Peyer's patch (tissue), 4 donors: ENCODE measurements around the gene HK2. TPM values are rescaled to one million over a fixed set of nuclear protein-coding genes. Genes with fewer than 3 reads are reported as not detected.

Experiments used
- DNase-seq, 3 donors: peaks; one replicate each; pipeline ENCODE4 v3.0.0-alpha.2; 2017 to 2019
- H3K27ac ChIP-seq, 4 donors: fragments of 200-600 bp; sonication (generic); one replicate each; pipeline ENCODE4 v1.5.1; 2016 to 2019
- H3K27me3 ChIP-seq, 2 donors: fragments of 200-600 bp; sonication (generic); one replicate each; pipeline ENCODE4 v1.5.1; 2019
- H3K36me3 ChIP-seq, 3 donors: fragments of 200-600 bp; sonication (generic); one replicate each; pipeline ENCODE4 v1.5.1; 2016 to 2019
- H3K4me1 ChIP-seq, 4 donors: fragments of 200-600 bp; sonication (generic); one replicate each; pipeline ENCODE4 v1.5.1; 2016 to 2019
- H3K4me3 ChIP-seq, 4 donors: fragments of 200-600 bp; sonication (generic); 1 replicate in 3 of 4; 2 replicates in 1 of 4; pipeline ENCODE4 v1.5.1; 2016 to 2019; ENCODE audit warnings: mild to moderate bottlenecking in 1 of 4
- H3K9me3 ChIP-seq, 4 donors: fragments of 200-600 bp; sonication (generic); one replicate each; pipeline ENCODE4 v1.5.1; 2016 to 2019; ENCODE audit warnings: mild to moderate bottlenecking in 1 of 4
- POLR2A ChIP-seq, 2 donors: fragments of 450-650 bp; IDR thresholded peaks; one replicate each; pipeline ENCODE4 v1.5.1; 2017; ENCODE audit warnings: antibody characterized with exemption in 2 of 2, mild to moderate bottlenecking in 2 of 2, moderate library complexity in 2 of 2
- total RNA-seq, 4 donors: library from RNA; depleted of rRNA; stranded (reverse); fragments of >200 nt; gene quantifications; one replicate each; pipeline ENCODE4 v1.1.0, GENCODE V29; 2016
- TF ChIP-seq, protein P1 (sequence below), 6 experiments: fragments of 450-650 bp in 4 of 6; fragments of 200-600 bp in 2 of 6; sonication (generic) in 1 of 6; IDR thresholded peaks; one replicate each; pipeline ENCODE4 v1.5.1; 2017 to 2019; ENCODE audit warnings: antibody characterized with exemption in 6 of 6, mild to moderate bottlenecking in 3 of 6, moderate library complexity in 1 of 6

The HK2 gene
- total RNA-seq, 4 donors from 2014 or later: 9.9 to 39.9 (median 24.8) TPM

DNA sequence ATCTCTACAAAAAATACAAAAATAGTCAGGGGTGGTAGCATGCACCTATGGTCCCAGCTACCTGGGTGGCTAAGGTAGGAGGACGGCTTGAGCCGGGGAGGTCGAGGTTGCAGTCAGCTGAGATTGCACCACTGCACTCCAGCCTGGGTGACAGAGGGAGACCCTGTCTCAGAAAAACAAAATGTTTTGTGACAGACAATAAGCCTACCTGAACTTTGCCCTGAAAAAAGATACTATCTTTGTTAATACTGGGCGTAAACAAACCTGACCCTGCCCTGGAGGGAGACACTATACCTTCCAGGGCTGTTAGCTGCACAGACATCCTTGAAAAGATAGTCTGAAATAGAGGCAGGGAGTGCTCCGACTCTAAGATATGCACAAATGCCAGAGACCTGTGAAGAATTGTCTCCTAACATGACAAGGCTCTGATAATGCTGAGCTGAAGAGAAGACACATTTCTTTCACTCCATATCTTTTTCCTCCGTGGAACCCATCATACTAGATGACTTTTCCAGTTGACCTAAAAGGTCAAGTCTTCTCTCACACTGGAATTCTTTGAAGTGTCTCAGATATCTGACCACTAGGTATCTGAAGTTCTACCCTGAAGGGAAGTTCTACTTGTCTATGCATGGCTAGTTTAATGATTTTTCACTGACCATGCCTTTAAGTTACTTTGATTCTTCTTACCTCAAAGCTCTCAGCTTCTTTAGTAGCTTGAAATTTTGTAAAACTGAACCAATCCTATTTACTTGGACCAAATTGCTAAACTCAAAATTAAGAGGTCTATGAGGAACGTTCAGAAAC is 20.9 kb upstream of the HK2 start:
- Histone ChIP-seq H3K9me3 (no peaks in the 10 kb centered on the region), H3K4me3 (no peak overlapping the region), H3K27ac (no peak overlapping the region), H3K27me3 (no peaks in the 10 kb centered on the region), H3K36me3 (no peaks in the 10 kb centered on the region), H3K4me1 (peaks cover 0 to 14% (median 2%) of the 10 kb centered on the region in 4 donors)
- DNase-seq: no peak
- no peak for TF ChIP-seq POLR2A (IDR thresholded peaks at IDR 0.05)
- TF ChIP-seq, protein P1, sequence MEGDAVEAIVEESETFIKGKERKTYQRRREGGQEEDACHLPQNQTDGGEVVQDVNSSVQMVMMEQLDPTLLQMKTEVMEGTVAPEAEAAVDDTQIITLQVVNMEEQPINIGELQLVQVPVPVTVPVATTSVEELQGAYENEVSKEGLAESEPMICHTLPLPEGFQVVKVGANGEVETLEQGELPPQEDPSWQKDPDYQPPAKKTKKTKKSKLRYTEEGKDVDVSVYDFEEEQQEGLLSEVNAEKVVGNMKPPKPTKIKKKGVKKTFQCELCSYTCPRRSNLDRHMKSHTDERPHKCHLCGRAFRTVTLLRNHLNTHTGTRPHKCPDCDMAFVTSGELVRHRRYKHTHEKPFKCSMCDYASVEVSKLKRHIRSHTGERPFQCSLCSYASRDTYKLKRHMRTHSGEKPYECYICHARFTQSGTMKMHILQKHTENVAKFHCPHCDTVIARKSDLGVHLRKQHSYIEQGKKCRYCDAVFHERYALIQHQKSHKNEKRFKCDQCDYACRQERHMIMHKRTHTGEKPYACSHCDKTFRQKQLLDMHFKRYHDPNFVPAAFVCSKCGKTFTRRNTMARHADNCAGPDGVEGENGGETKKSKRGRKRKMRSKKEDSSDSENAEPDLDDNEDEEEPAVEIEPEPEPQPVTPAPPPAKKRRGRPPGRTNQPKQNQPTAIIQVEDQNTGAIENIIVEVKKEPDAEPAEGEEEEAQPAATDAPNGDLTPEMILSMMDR (IDR thresholded peaks at IDR 0.05): no peak

DNA sequence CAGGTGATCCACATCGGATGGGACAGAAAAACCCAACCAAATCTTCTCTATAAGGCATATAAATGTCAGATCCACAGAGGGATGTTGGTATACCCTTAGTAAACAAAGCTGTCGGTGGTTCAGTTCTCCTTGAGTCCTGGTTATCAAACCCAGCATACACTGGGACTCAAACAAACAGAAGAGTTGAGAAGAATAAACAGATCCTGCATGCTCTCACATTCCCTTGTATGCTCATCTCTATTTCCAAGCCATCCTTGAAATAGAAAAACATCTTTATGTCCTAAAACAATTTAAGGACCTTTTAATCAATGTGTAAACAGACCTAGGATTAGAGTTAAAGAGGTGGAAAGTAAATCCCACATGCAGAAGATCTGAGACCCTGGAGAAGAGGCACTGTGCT is 19.8 kb upstream of the HK2 start:
- no peaks in the 10 kb centered on the region for H3K9me3 ChIP-seq
- no peaks in the 10 kb centered on the region for H3K27me3 ChIP-seq
- H3K4me3 ChIP-seq: no peak overlapping the region
- TF ChIP-seq POLR2A (IDR thresholded peaks at IDR 0.05): no peak
- TF ChIP-seq, protein P1 (IDR thresholded peaks at IDR 0.05): no peak
- H3K4me1 ChIP-seq: peaks cover 0 to 14% (median 2%) of the 10 kb centered on the region in 4 donors
- no peak for DNase-seq
- H3K27ac ChIP-seq: no peak overlapping the region
- H3K36me3 ChIP-seq: no peaks in the 10 kb centered on the region

DNA sequence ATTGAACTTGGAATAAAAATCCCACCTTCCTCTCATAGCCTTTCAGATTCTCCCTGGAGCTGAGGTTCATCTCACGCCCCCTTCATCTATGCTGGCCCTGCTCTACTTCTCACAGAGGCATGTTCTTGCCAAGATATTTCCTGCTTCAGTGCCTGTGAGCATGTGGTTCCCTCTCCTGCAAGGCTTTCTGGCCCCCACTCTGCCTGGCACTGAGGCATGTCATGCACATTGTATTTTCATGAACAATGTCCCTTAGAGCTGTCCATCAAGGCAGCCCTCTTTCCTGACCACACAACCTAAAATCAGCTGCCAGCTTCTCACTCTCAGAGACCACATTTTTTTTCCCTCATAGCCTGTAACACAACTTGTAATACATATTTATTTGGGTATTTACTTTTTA is 18.0 kb upstream of the HK2 start:
- no peaks in the 10 kb centered on the region for H3K27me3 ChIP-seq
- H3K36me3 ChIP-seq: no peaks in the 10 kb centered on the region
- peaks cover 0 to 14% (median 2%) of the 10 kb centered on the region in 4 donors for H3K4me1 ChIP-seq
- DNase-seq: no peak
- no peaks in the 10 kb centered on the region for H3K9me3 ChIP-seq
- no peak overlapping the region for H3K27ac ChIP-seq
- H3K4me3 ChIP-seq: no peak overlapping the region
- no peak for TF ChIP-seq POLR2A (IDR thresholded peaks at IDR 0.05)
- TF ChIP-seq, protein P1 (IDR thresholded peaks at IDR 0.05): no peak

DNA sequence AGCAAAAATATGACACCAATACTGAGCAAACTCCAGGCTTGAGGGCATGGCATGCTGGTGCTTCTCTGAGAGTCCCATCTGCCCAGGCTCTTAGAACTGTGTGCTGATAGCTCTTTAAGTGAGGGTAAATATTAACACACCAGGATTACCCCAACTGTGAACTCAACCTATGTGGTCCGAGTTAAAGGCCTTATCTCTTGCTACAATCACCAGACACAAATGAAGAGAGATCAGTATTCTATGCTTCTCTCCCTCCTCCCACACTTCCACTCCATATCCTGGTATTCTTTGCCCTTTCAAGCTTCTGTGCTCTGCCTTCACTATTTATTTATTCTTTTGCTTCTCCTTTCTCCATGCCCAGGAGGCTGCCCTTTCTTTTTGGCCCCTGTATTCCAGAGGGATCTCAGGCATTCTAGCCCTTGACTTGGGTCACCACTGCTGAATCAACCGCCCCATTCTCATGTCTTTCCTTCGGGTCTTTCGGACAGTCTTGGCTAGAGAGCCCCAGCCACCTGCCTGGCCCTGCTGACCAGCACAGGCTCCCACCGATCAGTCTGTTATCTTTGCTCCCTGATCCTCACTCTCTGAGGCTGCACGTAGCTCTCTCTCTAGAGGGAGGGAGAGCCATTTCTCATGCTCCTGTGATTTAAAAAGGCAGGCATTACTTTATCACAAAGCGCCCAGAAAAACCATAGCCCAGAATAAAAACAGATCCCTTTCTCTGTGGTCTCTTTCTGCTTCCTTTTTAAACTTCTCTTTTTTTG is 17.2 kb upstream of the HK2 start:
- TF ChIP-seq, protein P1 (IDR thresholded peaks at IDR 0.05): no peak
- no peak for TF ChIP-seq POLR2A (IDR thresholded peaks at IDR 0.05)
- no peaks in the 10 kb centered on the region for H3K27me3 ChIP-seq
- no peak for DNase-seq
- H3K4me3 ChIP-seq: no peak overlapping the region
- H3K9me3 ChIP-seq: no peaks in the 10 kb centered on the region
- no peaks in the 10 kb centered on the region for H3K36me3 ChIP-seq
- peaks cover 0 to 14% (median 2%) of the 10 kb centered on the region in 4 donors for H3K4me1 ChIP-seq
- H3K27ac ChIP-seq: peak overlapping the region in 3 of 4 donors; percentile 31 to 65 (median 46)

DNA sequence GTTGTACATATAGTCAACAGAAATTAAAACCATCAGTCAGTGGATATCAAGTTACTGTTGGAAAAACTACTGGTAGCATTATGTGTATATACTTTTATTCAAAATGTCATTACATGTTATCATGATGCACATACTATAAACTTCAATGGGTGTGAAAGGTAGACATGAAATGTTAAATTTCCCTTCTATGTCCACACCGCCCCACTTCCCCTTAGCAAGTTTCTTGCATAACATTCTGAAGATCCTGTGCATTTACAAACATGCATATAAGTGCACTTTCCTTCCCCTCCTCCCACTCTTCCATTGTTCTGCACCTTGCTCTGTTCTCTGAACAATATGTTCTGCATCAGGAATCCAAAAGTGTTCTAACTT is 16.6 kb upstream of the HK2 start:
- Histone ChIP-seq H3K27me3 (no peaks in the 10 kb centered on the region), H3K4me1 (peaks cover 0 to 14% (median 2%) of the 10 kb centered on the region in 4 donors), H3K36me3 (no peaks in the 10 kb centered on the region), H3K4me3 (no peak overlapping the region), H3K27ac (peak overlapping the region in 2 of 4 donors; percentile 31 to 65), H3K9me3 (no peaks in the 10 kb centered on the region)
- no peak for TF ChIP-seq POLR2A (IDR thresholded peaks at IDR 0.05)
- TF ChIP-seq, protein P1 (IDR thresholded peaks at IDR 0.05): no peak
- no peak for DNase-seq
